Dermis blood vessel endothelial cell (primary cell): ENCODE results near the gene SLC22A23. TPM values are rescaled to one million over a fixed set of nuclear protein-coding genes. Genes with fewer than 3 reads are reported as not detected.
A peak's percentile ranks its signal among the peaks of the same experiment; 100 is the strongest.

Experiments used
- DNase-seq: peaks from one replicate; pipeline ENCODE4 v3.0.0; 2010
- total RNA-seq: library from RNA; depleted of rRNA; stranded (reverse); fragments of >200 nt; gene quantifications from 2 replicates; pipeline ENCODE4 v1.2.3, GENCODE V29; 2014

Gene SLC22A23
- total RNA-seq, 1 donor from 2014 or later, result 58.5 TPM

GRCh38 chr6:3444276-3445088 is 12.4 kb downstream of the SLC22A23 start:
- DNase-seq, result no peak

- DNase-seq, result no peak
Observed at GRCh38 chr6:3443221-3443515, 13.7 kb downstream of the SLC22A23 start.

GRCh38 chr6:3442431-3443220 is 14.2 kb downstream of the SLC22A23 start:
- no peak for DNase-seq

GRCh38 chr6:3440911-3441310 is 15.9 kb downstream of the SLC22A23 start:
- DNase-seq, result no peak

DNA sequence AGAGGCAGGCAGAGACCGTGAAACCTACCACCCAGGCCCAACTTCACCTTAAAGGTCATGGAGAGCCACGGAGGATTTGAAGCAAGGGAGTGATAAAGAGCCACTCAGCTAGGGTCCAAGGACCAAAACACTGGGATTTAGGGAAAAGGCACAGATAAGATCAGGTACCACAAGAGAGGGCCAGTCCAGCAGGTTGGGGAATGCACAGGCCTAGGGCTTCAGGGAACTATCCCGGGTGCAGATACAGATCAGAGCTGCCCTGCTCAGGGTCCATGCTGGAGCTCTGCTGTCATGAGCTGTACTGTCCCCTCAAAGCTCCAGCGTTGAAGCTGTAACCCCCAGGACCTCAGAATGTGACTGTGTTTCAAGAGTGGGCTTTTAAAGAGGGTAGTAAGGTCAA is 16.9 kb downstream of the SLC22A23 start:
- no peak for DNase-seq

GRCh38 chr6:3438190-3439167 is 18.4 kb downstream of the SLC22A23 start:
- peak; percentile 78 for DNase-seq

GRCh38 chr6:3433005-3433404 is 23.8 kb downstream of the SLC22A23 start:
- DNase-seq, result no peak

- no peak for DNase-seq
Observed at GRCh38 chr6:3432416-3432815, 24.4 kb downstream of the SLC22A23 start.

- no peak for DNase-seq
Observed at GRCh38 chr6:3431994-3432393, 24.9 kb downstream of the SLC22A23 start.

DNA sequence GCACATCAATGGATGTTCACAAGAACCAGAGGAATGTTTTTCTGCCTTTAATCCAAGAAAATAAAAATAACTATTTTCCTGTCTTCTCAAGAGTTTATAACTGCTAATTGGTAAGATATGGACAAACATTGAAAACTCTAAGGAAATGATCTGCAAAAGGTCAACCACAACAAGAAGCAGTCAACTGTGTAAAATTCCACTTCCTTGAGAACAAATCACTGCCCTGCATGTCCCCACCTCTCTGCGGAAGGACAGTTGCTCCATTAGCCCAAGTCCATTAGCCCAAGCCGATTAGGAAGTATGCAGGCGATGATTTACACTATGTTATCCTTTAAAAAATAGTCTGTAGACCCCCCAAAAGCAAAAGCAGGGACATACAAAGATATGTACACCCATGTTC is 27.6 kb downstream of the SLC22A23 start:
- DNase-seq, result no peak

GRCh38 chr6:3428700-3429099 is 28.1 kb downstream of the SLC22A23 start:
- DNase-seq, result no peak

DNA sequence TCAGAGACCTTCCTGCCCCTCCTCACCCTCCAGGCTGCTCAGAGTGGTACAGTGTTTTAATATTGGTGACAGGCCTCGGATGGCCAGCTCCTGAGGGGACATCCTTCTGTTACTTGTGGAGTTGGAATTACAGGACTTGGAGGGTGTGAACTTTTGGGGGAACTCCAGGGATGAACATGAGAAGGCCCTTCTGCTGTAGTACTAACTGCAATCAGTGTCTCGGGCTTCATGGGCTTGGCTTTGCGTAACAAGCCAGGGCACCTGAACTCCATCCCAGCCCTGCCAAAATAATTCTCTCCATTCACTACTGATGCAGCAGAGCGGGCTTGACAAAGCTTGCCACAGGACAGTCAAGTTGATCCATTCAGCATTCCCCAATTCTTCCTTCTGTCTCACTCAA is 28.6 kb downstream of the SLC22A23 start:
- no peak for DNase-seq

DNA sequence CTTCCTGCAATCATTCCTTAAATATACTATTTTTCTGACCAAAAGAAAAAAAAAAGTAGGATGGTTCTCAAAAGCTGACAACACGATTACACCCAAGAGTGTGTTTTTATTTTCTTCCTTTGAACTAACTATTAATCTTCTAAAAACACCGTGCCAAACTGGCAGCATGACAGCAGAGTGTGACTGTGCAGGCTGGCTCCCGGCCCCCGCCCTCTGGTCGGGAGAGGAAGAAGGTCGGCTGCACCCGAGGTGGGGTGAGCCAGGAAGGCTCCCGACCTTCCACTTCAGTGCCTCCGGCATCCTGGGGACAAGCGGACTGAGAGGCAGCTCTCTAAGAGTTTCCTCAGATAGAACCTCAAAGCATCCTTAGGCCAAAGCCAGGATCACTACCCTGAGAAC is 29.2 kb downstream of the SLC22A23 start:
- peak; percentile 44 for DNase-seq

DNA sequence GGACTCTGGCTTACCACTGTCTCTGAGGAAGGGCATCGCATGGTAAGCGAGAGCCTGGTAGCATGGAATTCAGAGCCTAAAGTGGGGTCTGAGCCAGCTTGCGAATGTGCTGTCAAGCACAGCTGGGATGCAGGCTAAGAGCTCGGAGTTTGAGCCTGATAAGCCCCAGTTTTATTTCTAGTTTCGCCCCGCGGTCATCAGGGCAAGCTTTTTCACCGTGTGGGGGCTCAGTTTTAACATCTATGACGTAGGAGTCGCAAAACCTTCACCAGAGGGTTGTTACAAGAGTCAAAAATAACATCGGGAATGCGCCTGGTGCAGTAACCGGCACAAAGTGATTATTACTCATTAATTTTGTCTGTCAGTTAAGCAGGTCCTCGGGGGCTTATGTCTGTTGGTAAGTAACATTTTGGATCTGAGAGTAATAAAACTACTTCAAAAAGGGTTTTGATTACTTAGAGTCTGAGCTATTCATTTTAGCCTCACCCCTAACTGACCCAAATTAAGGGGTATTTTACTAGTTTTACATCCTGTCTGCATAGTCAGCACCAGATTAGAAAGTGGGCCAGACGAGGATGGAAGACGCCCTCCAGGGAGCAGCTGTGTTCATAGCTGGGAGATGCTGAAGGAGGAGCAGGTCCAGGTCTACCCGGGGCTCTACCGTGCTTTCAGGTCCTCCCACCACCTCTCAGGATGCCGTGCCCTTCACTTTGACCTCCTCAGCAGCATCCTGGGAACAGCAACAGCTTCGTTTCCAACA is 29.7 kb downstream of the SLC22A23 start:
- no peak for DNase-seq

GRCh38 chr6:3426091-3426926 is 30.5 kb downstream of the SLC22A23 start:
- DNase-seq, result no peak

GRCh38 chr6:3425574-3425973 is 31.3 kb downstream of the SLC22A23 start:
- DNase-seq, result peak; percentile 21

GRCh38 chr6:3424185-3424927 is 32.5 kb downstream of the SLC22A23 start:
- no peak for DNase-seq

- DNase-seq, result no peak
Observed at GRCh38 chr6:3423439-3424184, 33.2 kb downstream of the SLC22A23 start.

- no peak for DNase-seq
Observed at GRCh38 chr6:3422435-3423070, 34.3 kb downstream of the SLC22A23 start.
